Measurements from ENCODE around the gene VMP1. TPM values are rescaled to one million over a fixed set of nuclear protein-coding genes. Genes with fewer than 3 reads are reported as not detected.

Gene VMP1
- 80.3 and 186 TPM in 2 replicates for total RNA-seq (2016; rRNA removed; fragmentation: Illumina TruSeq; extraction: Trizol)
- total RNA-seq (2016; cell fraction: cytosol; rRNA removed; fragmentation: Illumina TruSeq; extraction: Trizol; ENCODE audit: low read depth) = 81.7 and 81.9 TPM in 2 replicates
- total RNA-seq (2016; cell fraction: insoluble cytoplasmic fraction; rRNA removed; fragmentation: Illumina TruSeq; extraction: Trizol) = 87.6 and 200 TPM in 2 replicates
- total RNA-seq (2016; cell fraction: membrane; rRNA removed; fragmentation: Illumina TruSeq; extraction: Trizol) = 64.7 and 72.7 TPM in 2 replicates
- 414 and 436 TPM in 2 replicates for total RNA-seq (2016; cell fraction: nucleus; rRNA removed; fragmentation: Illumina TruSeq; extraction: Trizol)
- polyA plus RNA-seq (2011; rRNA removed) = 262 and 271 TPM in 2 replicates
- polyA plus RNA-seq (2011; cell fraction: cytosol; rRNA removed) = 66.8 and 107 TPM in 2 replicates
- 244 and 352 TPM in 2 replicates for polyA plus RNA-seq (2011; cell fraction: nucleus; rRNA removed)
- polyA plus RNA-seq (2012) = 151 and 169 TPM in 2 replicates
- polyA plus RNA-seq (2016; cell fraction: cytosol; fragmentation: Illumina TruSeq; extraction: Trizol; ENCODE audit: low read depth) = 21.0 and 21.9 TPM in 2 replicates
- polyA plus RNA-seq (2016; cell fraction: insoluble cytoplasmic fraction; fragmentation: Illumina TruSeq; extraction: Trizol; ENCODE audit: low read depth) = 78.4 and 81.5 TPM in 2 replicates
- polyA plus RNA-seq (2016; cell fraction: membrane; fragmentation: Illumina TruSeq; extraction: Trizol; ENCODE audit: low read depth) = 34.4 and 38.6 TPM in 2 replicates
- 277 and 292 TPM in 2 replicates for polyA plus RNA-seq (2016; cell fraction: nucleus; fragmentation: Illumina TruSeq; extraction: Trizol; ENCODE audit: insufficient read depth, low read depth)
- polyA minus RNA-seq (2011; rRNA and poly(A)+ RNA removed; ENCODE audit: low replicate concordance) = 294 and 406 TPM in 2 replicates
- 134 and 182 TPM in 2 replicates for polyA minus RNA-seq (2011; cell fraction: cytosol; rRNA and poly(A)+ RNA removed)
- polyA minus RNA-seq (2011; cell fraction: nucleus; rRNA and poly(A)+ RNA removed) = 788 and 1,143 TPM in 2 replicates
- percentile 95 among the genes with signal in this experiment for Bru-seq, nascent RNA
- BruChase-seq, experiment 1, labeled RNA remaining after a 6-hour chase = percentile 81 among the genes with signal in this experiment
- BruChase-seq, experiment 2, labeled RNA remaining after a 2-hour chase = percentile 79 among the genes with signal in this experiment
- long read RNA-seq, experiment 1, transcript VMP1-201 (12 exons, 2,712 nt) = major isoform, 145 of 210 reads
- long read RNA-seq, experiment 1, transcript VMP1-205 (2 exons, 995 nt) = minor isoform, 16 of 210 reads
- long read RNA-seq, experiment 1, partial matches to known transcripts = 27 of 210 reads
- long read RNA-seq, experiment 1, other reads (novel, unspliced or antisense) = 20 of 210 reads
- long read RNA-seq, experiment 2, full-length matches to known transcripts = 121 of 216 reads
- long read RNA-seq, experiment 2, partial matches to known transcripts = 78 of 216 reads
- long read RNA-seq, experiment 2, other reads (novel, unspliced or antisense) = 17 of 216 reads

GRCh38 chr17:59707149-59707970 lies at the start of gene VMP1, which contains the start of gene PTRH2:
TSS of gene VMP1 (plus strand) at chr17:59707654. CDS start at chr17:59731447, 23,793 bp downstream.
TSS of gene PTRH2 (minus strand) at chr17:59707430. CDS start at chr17:59697978, 9,452 bp downstream.
- in situ Hi-C loops (cut with HindIII; ENCODE audit: extremely low pct_ligation_motif_present, low pct_unique_long_range_greater_than_20kb) (loop anchor here (5.0 kb wide), 1 partner anchor 50 kb away; no protein-coding TSS in a partner anchor), intact Hi-C loops (cut with micrococcal nuclease; ENCODE audit: unreplicated experiment) (no loop called here)
- BruUV-seq (replicated peaks) = no TSS peak
- DNase-seq (ENCODE audit: low spot score) (peak; percentile 100), FAIRE-seq (peak; percentile 99), ATAC-seq (peak; percentile 96)
- Histone ChIP-seq H3K4me1 (ENCODE audit: insufficient read depth, low read length) (peaks cover 75% of the 10 kb centered on the region), H3K79me2 (ENCODE audit: insufficient read depth, low read length) (peaks cover 95% of the 10 kb centered on the region), H3K9ac (ENCODE audit: insufficient read depth, low read depth, low read length) (peak within 1 kb of the TSS; percentile 97), H3K36me3 (replicated peaks in 1 of 2; ENCODE audit: control insufficient read depth in 1 of 2, insufficient read depth in 2 of 2, low read length in 2 of 2) (peaks cover 2 to 12% of the 10 kb centered on the region in 2 experiments; a peak in 4 of 5 replicates), H3K9me3 (ENCODE audit: low read length) (no peaks in the 10 kb centered on the region), H3K4me3 (replicated peaks in 1 of 3; ENCODE audit: insufficient read depth in 1 of 3, low read depth in 2 of 3, low read length in 3 of 3) (peak within 1 kb of the TSS; percentile 83 to 98 (median 91)), H3K27me3 (ENCODE audit: control insufficient read depth in 1 of 2, insufficient read depth in 2 of 2, low read length in 2 of 2) (peaks cover 0 to 5% of the 10 kb centered on the region in 2 experiments; a peak in 1 of 5 replicates), H4K20me1 (ENCODE audit: insufficient read depth, low read length) (peaks cover 37% of the 10 kb centered on the region), H3K4me2 (ENCODE audit: low read depth, low read length) (peak within 1 kb of the TSS; percentile 85), H2AFZ (ENCODE audit: low read length) (no peak within 1 kb of the TSS), H3K27ac (ENCODE audit: extremely low read length, insufficient read depth, low read length) (peak within 1 kb of the TSS; percentile 94)
- CTCF ChIA-PET (ENCODE audit: low intra/inter-chr PET ratio, low total read pairs) = no interaction called here
- WGBS (ENCODE audit: low lambda C conversion rate) = 1% methylated on average over 44 of the region's 45 CpGs
- POLR2A ChIA-PET = interaction anchor here (0.6 to 2.8 kb wide), 37 partner anchors 8 to 1076 kb away, joined by 3 to 53 read pairs (median 5); partner anchors contain the start of genes CLTC, DHX40, HEATR6 and RNFT1
- TF ChIP-seq SMAD3 (CRISPR knock-in tag; IDR thresholded peaks at IDR 0.05) (peak; percentile 97; the same call in 1 of the 2 replicates), TRIM22 (IDR thresholded peaks at IDR 0.05) (no peak), ARID4A (CRISPR knock-in tag; IDR thresholded peaks at IDR 0.05; ENCODE audit: borderline replicate concordance) (peak; percentile 97), ZNF766 (CRISPR knock-in tag; IDR thresholded peaks at IDR 0.05; ENCODE audit: borderline replicate concordance) (0 out of 2 replicates have a peak, but pooled peaks have one; percentile 76), ZBTB7B (CRISPR knock-in tag; IDR thresholded peaks at IDR 0.05) (no peak; the same call in 1 of the 2 replicates), SNAPC5 (CRISPR knock-in tag; IDR thresholded peaks at IDR 0.05; ENCODE audit: borderline replicate concordance) (no peak), SRSF9 (IDR thresholded peaks at IDR 0.05; ENCODE audit: borderline replicate concordance, insufficient read depth, low read depth, low read length, poor library complexity, severe bottlenecking) (no peak)
